ENCODE measurements around the gene WNK3.
"Not testable (repeated sequence)": the region's sequence is repeated elsewhere in the genome, so short reads cannot be mapped to it uniquely, and the experiment has no call there.

Gene WNK3

DNA sequence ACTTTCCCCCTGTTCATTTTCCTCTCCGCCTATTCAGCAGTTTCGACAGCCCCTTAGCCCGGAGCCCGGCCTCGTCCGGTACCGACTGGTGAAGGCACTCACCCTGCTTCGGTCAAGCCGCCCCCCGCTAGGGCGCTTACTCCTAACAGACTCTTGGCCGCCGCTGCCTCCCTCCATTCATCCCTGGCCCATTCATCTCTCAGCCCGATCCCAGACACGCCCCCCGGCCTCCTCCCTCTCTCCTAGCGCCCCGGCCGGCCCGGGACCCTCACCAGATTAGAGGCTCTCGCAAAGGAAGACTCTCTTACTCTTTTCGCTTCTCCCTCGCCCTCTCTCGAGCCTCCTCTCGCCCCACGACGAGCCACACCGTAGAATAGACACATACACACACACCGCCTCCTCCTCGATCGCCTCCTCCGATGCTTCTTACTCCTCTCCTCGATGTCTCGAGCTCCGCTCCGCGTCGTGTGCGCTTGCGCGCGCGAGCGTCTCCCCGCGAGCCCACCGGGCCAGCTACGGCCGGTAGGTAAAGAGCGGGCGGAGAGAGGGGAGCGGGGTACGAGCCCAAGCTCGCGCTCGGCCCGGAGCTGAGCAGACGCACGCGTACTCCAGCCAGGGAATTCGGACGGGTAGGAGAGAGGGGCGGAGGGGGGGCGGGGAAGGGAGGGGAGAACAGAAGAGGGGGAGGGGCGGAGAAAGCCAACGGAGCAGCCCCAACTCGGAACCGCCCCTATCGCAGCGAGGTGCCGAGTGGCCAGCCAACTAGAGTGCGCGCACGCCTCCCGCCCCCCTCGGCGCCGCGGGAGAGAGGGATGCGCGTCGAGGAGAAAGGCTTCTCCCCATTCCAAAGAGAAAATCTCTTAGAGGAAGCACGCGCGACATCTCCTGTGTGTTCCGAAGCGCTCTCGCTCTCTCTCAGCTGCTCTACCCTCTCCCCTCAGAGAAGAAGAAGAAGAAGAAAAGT, at the start of gene WNK3:
TSS of gene WNK3 (minus strand) at position 633 of the 964 bp plus-strand sequence.
- DNase-seq (ENCODE audit: low read depth) = no peak

DNA sequence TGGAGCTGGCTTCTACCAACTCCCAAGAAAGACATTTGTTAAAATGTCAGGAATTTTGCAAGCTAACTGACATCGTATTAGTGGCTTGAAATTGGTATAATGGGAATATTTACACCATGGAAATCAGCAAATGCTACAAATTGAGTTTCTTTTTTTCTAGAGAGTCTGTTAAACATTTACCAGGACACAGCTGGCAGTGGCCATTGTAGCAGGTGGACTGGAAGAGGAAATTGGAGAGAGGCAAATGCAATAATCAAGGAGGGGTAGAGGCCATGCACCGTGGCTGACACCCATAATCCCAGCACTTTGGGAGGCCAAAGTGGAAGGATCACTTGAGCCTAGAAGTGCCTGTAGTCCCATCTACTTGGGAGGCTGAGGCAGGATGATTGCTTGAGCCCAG, 49.4 kb upstream of the WNK3 start:
- DNase-seq (ENCODE audit: low read depth) = no peak

GRCh38 chrX:54397113-54397512, 39.3 kb upstream of the WNK3 start:
- no peak for DNase-seq (ENCODE audit: low read depth)

DNA sequence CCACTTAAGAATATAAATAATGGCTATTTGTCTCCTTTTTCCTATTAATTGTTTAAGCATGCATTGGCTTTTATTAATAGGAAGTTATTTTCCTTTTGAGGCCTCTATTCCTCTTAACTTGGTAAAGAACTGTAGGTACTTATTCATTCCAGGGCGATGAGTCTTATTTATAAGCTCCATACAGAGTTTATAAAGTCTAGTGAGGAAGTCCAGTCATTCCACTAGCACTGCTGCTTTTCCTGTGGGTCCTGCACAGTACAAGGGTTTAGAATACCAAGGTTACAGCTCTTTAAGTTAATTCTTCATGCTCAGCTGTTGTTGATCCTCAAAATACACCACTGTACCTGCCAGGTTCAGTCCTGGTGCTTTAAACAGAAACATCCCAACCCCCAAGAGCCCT, 28.5 kb upstream of the WNK3 start:
- no peak for DNase-seq (ENCODE audit: low read depth)

- not testable (repeated sequence) for DNase-seq (ENCODE audit: low read depth)
Measured at GRCh38 chrX:54384661-54385060, 26.8 kb upstream of the WNK3 start.

DNA sequence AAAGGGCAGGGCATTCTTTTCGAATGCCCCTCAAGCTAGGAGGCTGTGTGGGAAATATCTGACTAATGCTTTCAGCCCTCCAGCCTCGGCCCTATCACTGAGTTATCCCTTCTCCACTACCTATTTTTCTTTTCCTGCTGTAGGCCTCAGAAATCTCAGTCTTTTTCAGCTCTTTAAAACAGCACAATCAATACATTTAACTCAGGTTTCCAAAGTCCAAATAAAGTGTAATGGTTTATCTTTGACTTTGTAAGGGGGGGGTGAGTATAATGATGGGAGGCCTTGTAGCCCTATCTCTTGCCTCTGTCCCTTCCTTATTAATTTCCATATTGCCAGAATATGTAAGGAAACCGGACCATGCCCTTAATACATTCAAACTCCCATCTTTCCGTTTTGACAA, 1.6 kb upstream of the WNK3 start:
- no peak for DNase-seq (ENCODE audit: low read depth)

DNA sequence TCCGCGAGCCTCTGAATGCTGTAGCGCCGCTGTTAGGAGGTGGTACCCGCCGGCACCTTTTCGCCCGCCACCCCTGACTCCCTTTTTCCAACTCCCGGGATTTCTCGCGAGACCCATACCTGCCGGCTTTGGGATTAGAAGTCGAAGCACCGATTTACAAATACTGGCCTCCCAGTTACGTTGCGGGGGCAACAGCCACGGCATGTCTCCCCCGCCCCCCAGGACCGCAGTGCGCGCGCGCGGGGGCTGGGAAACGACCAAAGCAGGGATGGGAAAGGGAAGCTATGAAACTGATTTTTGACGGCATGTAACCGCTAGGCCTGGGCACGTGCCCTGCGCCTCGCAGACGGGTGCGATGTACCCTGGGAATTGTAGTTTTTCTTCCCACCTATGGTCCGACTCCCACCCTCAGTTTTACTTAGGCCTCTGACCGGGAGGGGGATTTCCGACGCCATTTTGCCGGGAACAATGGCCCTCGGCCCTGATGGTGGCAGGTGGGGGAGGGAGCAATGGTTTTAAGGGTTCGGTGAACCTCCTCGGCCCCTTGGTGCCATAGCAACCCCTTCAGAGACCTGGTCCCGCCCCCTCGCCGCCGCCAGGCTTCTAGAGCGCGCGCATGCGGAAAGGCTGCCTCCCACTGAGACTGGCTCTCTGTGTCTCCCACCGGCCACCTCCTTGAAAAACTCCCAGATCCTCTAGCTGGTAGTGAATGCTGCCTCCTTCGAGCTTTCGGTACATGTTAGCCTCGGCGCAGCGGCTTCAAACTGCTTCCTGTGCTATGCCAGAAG, 772 bp upstream of the WNK3 start:
- no peak for DNase-seq (ENCODE audit: low read depth)

GRCh38 chrX:54352677-54353076, 5.2 kb downstream of the WNK3 start:
- DNase-seq (ENCODE audit: low read depth) = no peak

DNA sequence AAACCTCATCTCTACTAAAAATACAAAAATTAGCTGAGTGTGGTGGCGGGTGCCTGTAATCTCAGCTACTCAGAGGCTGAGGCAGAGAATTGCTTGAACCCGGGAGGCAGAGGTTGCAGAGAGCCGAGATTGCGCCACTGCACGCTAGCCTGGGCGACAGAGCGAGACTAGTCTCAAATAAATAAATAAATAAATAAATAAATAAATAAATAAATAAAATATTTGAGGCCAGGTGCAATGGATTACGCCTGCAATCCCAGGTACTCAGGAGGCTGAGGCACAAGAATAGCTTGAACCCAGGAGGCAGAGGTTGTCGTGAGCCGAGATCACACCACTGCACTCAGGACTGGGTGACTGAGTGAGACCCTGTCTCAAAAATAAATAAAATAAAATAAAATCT, 20.5 kb downstream of the WNK3 start:
- DNase-seq (ENCODE audit: low read depth) = not testable (repeated sequence)

GRCh38 chrX:54325077-54325476, 32.8 kb downstream of the WNK3 start:
- no peak for DNase-seq (ENCODE audit: low read depth)

GRCh38 chrX:54320067-54320466, 37.8 kb downstream of the WNK3 start:
- no peak for DNase-seq (ENCODE audit: low read depth)

- no peak for DNase-seq (ENCODE audit: low read depth)
Measured at GRCh38 chrX:54306379-54306778, 51.5 kb downstream of the WNK3 start.

GRCh38 chrX:54301516-54301915, 56.3 kb downstream of the WNK3 start:
- DNase-seq (ENCODE audit: low read depth) = no peak

GRCh38 chrX:54294306-54294705, 63.5 kb downstream of the WNK3 start:
- DNase-seq (ENCODE audit: low read depth) = no peak

GRCh38 chrX:54292755-54293154, 65.1 kb downstream of the WNK3 start:
- DNase-seq (ENCODE audit: low read depth) = no peak

DNA sequence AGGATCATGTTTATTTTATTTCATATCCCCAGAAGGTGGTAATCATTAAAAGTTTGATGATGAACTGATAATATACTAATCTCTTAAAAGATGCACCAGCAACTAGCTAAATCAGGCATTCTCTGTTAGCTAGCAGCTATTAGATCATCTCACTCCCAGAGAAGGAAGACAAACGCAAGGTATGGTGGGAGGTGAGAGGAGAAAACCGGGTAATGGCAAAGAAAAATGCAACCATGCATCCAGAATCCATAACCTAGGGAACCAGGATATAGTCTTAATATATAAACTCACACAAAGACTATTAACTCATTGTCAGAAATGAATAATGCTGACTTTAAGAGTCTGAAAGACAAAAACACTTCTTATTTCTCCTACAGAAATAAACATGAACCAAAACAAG, 66.1 kb downstream of the WNK3 start:
- DNase-seq (ENCODE audit: low read depth) = no peak

GRCh38 chrX:54288968-54289367, 68.9 kb downstream of the WNK3 start:
- no peak for DNase-seq (ENCODE audit: low read depth)

DNA sequence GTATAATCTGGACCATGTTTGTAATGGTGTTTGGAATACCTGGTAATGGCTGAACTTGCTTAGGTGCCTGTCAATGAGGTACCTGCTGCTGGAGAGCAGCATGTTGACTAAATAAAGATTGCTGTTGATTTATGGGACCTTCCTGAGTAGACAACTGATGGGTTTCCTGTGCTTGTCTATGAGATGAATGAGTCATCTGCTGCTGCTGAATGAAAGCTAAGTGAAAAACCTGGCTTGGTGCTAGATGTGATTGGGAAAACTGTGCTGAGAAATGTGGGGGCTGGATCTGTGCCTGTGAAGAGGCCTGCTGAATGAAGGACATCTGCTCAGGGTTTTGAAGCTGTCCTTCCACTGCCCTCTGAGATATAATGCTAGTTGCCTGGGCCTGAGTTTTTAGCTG, 69.6 kb downstream of the WNK3 start:
- no peak for DNase-seq (ENCODE audit: low read depth)

GRCh38 chrX:54281676-54282075, 76.2 kb downstream of the WNK3 start:
- no peak for DNase-seq (ENCODE audit: low read depth)

DNA sequence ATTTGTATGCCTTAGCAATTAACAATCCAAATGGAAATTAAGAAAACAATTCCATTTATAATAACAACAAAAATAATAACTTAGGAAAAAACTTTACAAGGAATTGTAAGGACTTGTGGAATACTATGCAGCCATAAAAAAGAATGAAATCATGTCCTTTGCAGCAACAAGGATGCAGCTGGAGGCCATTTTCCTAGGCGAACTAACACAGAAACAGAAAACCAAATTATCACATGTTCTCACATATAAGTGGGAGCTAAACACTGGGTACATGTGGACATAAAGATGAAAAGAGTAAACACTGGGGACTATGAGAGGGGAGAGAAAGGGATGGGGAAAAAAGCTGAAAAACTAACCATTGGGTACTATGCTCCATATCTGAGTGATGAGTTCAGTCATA, 77.4 kb downstream of the WNK3 start:
- DNase-seq (ENCODE audit: low read depth) = no peak

GRCh38 chrX:54271664-54272063, 86.2 kb downstream of the WNK3 start:
- no peak for DNase-seq (ENCODE audit: low read depth)

- DNase-seq (ENCODE audit: low read depth) = no peak
Measured at GRCh38 chrX:54248309-54248708, 109.5 kb downstream of the WNK3 start.

GRCh38 chrX:54246866-54247265, 111.0 kb downstream of the WNK3 start:
- no peak for DNase-seq (ENCODE audit: low read depth)

All from activated T-helper 1 cell treated with Interleukin-2 at 50 U/mL for 16 hours (primary cell).